Measurements from ENCODE around the gene C16orf96.

The C16orf96 gene

GRCh38 chr16:4624015-4624826 is 68.1 kb downstream of the C16orf96 start, which contains the start of gene MGRN1:
Gene MGRN1 (plus strand): TSS chr16:4624826. CDS start chr16:4624961, 135 bp downstream.
- peak; percentile 92 for DNase-seq

DNA sequence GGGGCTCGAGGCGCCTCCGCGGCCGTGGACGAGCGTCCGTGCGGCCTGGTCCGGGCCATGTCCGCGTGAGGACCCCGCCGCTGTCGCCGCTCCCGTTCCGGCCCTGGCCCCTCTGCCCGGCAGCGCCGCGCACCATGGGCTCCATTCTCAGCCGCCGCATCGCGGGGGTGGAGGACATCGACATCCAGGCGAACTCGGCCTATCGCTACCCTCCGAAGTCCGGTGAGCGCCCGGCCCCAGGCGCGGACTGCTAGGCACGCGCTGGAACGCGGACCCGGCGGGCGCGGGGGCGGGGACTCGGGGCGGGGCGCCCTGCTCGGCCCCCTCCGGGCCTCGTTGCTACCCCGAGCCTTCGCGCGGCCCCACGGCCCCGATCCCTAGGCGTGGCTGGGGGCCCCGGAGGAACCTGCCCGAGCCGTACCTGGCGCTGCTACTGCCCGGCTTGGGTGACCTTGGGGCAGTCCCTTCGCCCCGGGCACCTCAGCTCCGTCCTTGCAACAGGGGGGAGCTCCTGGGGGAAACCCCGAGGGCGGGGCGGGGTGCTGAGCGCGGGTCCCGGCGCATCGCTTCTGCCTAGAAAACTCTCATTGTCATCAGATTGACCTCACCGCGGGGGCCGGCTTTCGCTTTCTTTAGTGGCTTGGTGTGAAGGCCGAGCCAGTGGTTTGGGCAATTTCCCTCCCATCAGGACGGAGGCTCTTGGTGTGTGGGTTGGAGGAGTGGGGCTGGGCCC is 68.9 kb downstream of the C16orf96 start:
- DNase-seq, result no peak

GRCh38 chr16:4625560-4626159 is 69.5 kb downstream of the C16orf96 start:
- no peak for DNase-seq

DNA sequence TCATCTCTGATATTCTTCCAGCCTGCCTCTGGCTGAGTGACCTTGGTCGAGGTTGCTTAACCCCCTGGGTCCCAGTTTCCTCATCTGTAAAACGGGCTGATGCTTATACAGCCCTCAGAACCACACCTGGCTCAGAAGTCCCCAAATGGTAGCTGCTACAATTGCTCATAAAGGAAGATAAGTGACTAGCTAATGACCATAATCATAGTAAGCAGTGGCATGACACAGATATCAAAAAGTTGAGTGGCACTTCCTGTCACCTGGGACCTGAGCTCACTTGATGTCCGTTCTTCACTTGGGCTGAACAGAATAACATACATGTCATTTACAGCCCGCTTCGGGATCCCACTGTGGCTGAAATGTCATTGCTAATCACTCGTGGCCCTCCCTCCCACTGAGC is 70.3 kb downstream of the C16orf96 start:
- no peak for DNase-seq

GRCh38 chr16:4628283-4628682 is 72.1 kb downstream of the C16orf96 start:
- DNase-seq, result no peak

- no peak for DNase-seq
Observed at GRCh38 chr16:4631444-4631843, 75.3 kb downstream of the C16orf96 start.

DNA sequence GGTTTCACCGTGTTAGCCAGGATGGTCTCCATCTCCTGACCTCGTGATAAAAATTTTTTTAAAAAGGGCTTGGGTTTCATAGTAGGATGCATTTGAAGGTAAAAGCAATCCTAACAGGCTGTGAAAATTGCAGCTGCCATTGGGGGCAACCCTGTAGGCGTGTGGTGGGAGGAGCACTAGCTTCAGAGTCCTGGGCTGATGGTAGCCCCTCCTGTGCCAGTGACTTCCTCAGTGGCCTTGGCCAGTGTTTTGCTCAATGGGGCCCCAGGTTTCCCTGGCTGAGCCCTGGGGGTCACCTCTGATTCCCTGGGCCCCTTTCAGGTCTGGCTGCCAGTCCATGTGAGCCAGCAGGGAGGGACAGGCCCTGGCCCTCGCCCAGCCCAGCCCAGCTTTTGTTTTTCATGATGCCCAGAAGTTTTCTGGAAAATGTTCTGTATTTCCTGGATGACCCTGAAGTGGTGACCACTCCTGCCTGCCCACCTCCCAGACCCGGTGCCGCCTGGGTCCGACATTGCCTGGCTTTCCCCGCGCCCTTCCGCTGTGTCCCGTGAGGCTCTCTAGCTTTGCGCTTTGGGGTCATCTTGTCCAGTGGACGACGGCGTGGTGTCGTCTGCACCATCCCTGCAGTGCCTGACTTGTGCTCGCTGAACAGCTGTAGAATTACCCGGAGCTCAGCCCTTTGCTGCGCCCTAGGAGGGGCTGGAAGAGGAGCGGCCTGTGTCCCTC is 77.9 kb downstream of the C16orf96 start:
- DNase-seq, result no peak

- DNase-seq, result no peak
Observed at GRCh38 chr16:4634768-4635167, 78.6 kb downstream of the C16orf96 start.

GRCh38 chr16:4636196-4636595 is 80.1 kb downstream of the C16orf96 start:
- DNase-seq, result no peak

DNA sequence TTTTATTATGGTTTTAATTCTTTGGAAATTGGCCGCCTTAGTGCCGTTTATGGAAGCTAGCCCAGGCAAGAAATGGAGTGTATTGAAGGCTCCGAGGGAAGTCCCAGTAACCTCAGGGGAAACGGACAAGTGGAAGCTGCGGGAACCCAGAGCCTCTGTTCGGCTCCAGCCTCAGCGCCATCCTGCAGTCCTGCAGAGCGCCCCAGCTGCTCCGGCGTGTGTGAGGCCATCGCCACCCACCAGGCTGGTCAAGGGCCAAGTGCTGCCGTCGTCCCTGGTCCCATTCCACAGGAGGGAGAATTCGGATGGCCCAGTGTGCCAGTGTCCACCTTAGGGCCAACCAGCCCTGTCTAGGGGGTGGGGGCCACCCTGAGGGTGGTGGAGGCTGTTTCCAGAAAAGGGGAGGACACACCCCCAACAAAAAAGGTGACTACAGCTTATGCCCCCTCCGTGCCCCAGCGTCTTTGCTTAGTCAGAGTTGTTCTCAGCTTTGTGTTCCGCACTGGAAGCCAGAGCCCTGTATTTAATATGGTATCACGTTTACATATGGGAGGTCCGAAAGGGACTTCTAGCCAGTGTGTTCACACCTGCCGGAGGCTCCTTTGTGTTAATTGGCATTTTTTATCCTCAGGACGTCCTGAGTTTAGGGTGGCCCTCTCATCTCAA is 81.5 kb downstream of the C16orf96 start:
- DNase-seq, result no peak

DNA sequence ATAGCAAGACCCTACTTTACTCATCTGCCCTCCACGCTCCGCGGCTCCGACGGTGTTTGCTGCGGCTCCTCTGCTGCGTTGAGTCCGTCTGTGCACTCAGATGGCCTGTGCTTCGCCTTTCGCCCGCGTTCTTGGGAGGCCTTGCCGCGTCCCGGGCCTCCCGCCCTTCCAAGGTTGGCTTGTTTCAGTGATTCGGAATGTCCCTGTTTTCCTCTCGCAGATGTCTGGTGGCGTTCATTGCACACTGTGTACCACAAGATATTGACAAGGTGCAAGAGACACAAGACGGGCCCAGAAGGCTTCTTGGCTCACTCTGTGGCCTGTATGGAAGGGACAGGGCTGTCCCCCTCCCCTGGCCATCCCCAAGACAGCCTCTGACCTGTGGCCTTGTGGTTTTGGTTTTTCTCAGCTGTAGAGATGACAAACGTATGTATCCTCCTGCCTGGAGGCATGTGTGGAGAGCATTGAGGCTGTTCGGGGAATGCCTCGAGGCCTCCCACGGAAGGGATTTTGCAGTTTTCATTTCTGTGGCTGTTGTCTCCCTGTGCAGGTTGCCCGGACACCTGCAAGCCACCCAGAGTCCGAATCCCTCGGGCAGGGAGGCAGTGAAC is 83.9 kb downstream of the C16orf96 start:
- DNase-seq, result no peak

GRCh38 chr16:4640572-4641305 is 84.6 kb downstream of the C16orf96 start:
- DNase-seq, result no peak

- no peak for DNase-seq
Observed at GRCh38 chr16:4641306-4641687, 85.2 kb downstream of the C16orf96 start.

DNA sequence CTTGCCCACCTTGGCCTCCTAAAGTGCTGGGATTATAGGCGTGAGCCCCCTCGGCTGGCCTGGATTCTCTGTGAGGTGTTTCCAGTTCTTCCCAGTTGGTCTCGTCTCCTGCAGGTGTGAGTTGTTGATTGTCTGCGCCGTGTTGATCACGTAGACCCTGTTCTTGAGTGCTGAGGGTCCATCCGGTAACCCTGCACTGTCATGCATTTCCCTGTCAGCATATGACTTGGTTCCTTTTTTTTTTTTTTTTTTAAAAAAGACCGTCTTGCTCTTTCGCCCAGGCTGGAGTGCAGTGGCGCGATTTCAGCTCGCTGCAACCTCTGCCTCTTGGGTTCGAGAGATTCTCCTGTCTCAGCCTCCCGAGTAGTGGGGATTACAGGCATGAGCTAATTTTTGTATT is 85.8 kb downstream of the C16orf96 start:
- DNase-seq, result no peak

- no peak for DNase-seq
Observed at GRCh38 chr16:4646773-4647643, 90.9 kb downstream of the C16orf96 start.

GRCh38 chr16:4647644-4647980 is 91.5 kb downstream of the C16orf96 start:
- no peak for DNase-seq

DNA sequence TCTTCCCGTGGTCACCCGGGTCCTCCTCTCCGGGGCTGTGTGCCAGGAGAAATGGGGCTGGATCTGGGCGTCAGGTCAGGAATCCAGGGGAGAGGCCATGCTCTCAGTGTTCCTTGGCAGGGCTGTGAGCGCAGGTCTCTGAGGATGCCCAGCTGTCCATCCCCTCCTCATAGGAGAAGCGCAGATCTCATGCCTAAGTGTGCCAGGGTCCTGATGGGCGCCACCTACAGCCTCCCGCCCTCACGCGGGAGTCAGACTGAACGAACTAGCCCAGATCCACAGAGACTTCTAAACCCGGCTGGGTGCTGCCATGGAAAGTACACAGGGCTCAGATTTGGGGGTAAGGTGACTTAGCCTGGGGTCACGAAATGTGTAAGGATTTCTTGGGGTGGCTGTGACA is 92.8 kb downstream of the C16orf96 start:
- no peak for DNase-seq

DNA sequence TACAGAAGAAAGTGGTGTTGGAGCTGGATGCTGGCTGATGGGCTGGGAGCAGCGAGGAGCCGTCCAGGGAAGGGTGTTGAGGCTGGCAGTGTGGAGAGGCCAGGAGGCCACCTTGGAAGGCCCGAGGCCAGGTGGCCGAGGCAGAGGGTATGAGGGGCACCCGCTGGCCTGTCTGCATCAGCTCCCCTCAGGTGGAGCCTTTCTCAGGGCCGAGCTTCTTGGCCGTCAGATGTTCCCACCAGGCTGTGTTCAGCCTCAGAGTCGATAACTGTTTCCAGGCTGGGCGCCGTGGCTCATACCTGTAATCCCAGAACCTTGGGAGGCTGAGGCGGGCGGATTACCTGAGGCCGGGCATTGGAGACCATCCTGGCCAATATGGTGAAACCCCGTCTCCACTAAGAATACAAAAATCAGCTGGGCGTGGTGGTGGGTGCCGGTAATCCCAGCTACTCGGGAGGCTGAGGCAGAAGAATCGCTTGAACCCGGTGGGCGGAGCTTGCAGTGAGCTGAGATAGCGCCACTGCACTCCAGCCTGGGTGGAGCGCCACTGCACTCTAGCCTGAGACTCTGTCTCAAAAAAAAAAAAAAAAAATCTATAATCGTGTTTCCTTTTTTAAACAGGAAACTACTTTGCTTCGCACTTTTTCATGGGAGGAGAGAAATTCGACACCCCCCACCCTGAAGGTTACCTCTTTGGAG is 93.8 kb downstream of the C16orf96 start:
- no peak for DNase-seq
